GM12873 (cell line): ENCODE results near the gene VGLL1.

Experiments
- CTCF ChIP-seq: IDR thresholded peaks from 2 replicates; pipeline ENCODE4 v1.5.1; 2012; ENCODE audit warnings: low read depth, mild to moderate bottlenecking, moderate library complexity, low read length, control low read depth; ENCODE audit not compliant: insufficient read depth; ENCODE audit errors: missing control alignments

VGLL1 gene

DNA sequence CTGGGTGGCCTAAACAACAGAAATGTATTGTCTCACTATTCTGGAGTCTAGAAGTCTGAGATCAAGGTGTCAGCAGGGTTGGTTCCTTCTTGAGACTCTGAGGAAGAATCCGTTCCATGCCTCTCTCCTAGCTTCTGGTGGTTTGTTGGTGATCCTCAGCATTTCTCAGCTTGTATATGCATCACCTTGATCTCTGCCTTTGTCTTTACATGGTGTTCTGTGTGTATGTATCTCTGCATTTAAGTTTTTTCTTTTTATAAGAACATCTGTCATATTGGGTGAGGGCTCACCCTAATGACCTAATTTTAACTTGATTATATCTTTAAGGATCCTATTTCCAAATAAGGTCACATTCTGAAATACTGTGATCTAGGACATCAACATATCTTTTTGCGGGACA lies 65.3 kb downstream of the VGLL1 start:
- no peak for TF ChIP-seq CTCF

DNA sequence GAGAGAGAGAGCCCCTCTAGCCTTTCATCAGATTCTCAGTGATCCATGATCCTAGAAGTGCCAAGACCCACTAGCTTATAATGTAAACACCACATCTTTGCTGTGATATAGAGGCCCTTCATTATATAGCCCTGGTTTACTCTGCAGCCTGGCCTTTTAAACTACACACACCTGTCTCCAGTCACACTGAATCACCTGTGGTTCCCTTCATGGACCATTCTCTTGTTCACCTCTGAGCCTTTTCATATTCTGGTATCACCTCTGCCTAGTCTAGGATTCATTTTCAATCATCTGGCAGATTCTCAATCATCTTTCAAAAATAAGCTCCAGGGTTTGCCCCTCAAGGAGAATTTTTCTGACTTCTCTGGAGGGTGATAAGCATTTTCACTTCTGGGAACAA lies 65.9 kb downstream of the VGLL1 start:
- no peak for TF ChIP-seq CTCF

DNA sequence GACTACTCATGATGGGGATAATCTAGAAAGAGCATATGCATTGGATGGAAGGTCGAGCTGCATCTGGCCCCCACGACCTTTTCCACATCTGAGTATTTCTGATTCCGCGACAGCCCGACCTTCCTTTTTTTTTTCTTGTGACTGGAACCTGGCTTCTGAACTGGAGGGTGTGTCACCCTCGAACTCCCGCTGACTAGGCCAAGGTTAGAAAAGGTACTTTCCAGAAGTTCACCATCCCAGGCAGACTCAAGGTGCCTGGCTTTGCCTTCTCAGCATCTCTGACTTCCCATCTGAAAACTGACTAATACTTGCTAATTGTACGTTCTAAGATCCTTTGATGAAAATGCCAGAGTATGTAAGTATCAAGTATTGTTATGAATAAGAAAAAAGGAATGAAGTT lies 66.6 kb downstream of the VGLL1 start:
- no peak for TF ChIP-seq CTCF

DNA sequence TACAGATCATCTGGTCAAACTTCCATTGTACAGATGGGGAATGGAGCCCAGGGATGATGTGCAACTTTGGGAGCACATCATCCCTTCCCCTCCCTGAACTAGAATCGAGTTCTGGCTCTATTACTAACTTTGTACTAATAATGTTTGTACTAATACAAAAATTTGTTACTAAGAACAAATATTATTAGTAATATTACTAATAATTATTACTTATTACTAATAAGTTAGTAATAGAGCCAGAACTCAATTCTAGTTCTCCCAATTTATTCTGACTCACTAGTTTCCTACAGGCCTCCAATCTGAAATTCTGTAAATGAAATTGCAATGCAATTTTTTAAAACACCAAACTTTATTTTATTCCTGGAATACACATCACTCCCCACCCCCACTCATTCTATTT lies 68.0 kb downstream of the VGLL1 start:
- TF ChIP-seq CTCF, result no peak
